PFSK-1 (cell line): ENCODE measurements around the gene GRM3.

ENCODE experiments used
- FOXP2 ChIP-seq: optimal IDR thresholded peaks from 2 replicates; pipeline ENCODE3; 2011; ENCODE audit warnings: borderline replicate concordance, control low read depth, inconsistent platforms; ENCODE audit not compliant: insufficient read depth; ENCODE audit errors: extremely low read length, extremely low read depth
- POLR2AphosphoS5 ChIP-seq: IDR thresholded peaks from 2 replicates; pipeline ENCODE4 v1.6.1; 2012; ENCODE audit warnings: low read depth, mild to moderate bottlenecking, control low read depth, low read length, moderate library complexity
- REST ChIP-seq, 2 experiments: IDR thresholded peaks; 2 replicates each; pipeline versions ENCODE4 v1.6.1 to v1.8.0; 2011 to 2012; ENCODE audit warnings: low read depth in 2 of 2, low read length in 2 of 2, control low read depth in 1 of 2, inconsistent platforms in 1 of 2, mild to moderate bottlenecking in 1 of 2, moderate library complexity in 1 of 2; ENCODE audit not compliant: insufficient read depth in 1 of 2
- SIN3A ChIP-seq: IDR thresholded peaks from 2 replicates; pipeline ENCODE4 v1.6.1; 2012; ENCODE audit warnings: mild to moderate bottlenecking, low read length, moderate library complexity, borderline replicate concordance; ENCODE audit not compliant: insufficient read depth
- TAF1 ChIP-seq: IDR thresholded peaks from 2 replicates; pipeline ENCODE4 v1.6.1; 2012; ENCODE audit warnings: low read length, control low read depth, borderline replicate concordance; ENCODE audit not compliant: insufficient read depth

Gene GRM3

GRCh38 chr7:86863452-86863851 is 219.7 kb downstream of the GRM3 start:
- no peak for TF ChIP-seq FOXP2
- no peak for TF ChIP-seq SIN3A
- TF ChIP-seq TAF1, result no peak
- no peak for TF ChIP-seq POLR2AphosphoS5
- no peak for TF ChIP-seq REST (IDR thresholded peaks at IDR 0.05; ENCODE audit: insufficient read depth in 1 of 2, low read depth in 2 of 2, low read length in 2 of 2)

GRCh38 chr7:86867163-86867762 is 223.6 kb downstream of the GRM3 start:
- no peak for TF ChIP-seq SIN3A
- TF ChIP-seq POLR2AphosphoS5, result no peak
- TF ChIP-seq TAF1, result no peak
- TF ChIP-seq REST (IDR thresholded peaks at IDR 0.05; ENCODE audit: insufficient read depth in 1 of 2, low read depth in 2 of 2, low read length in 2 of 2), result no peak
- no peak for TF ChIP-seq FOXP2

GRCh38 chr7:86876146-86876545 is 232.4 kb downstream of the GRM3 start:
- TF ChIP-seq SIN3A (no peak), POLR2AphosphoS5 (no peak), REST (IDR thresholded peaks at IDR 0.05; ENCODE audit: insufficient read depth in 1 of 2, low read depth in 2 of 2, low read length in 2 of 2) (no peak)

GRCh38 chr7:86884152-86884551 is 240.4 kb downstream of the GRM3 start:
- TF ChIP-seq FOXP2 (no peak), REST (IDR thresholded peaks at IDR 0.05; ENCODE audit: insufficient read depth in 1 of 2, low read depth in 2 of 2, low read length in 2 of 2) (no peak)

- TF ChIP-seq SIN3A, result no peak
- no peak for TF ChIP-seq TAF1
- no peak for TF ChIP-seq REST (IDR thresholded peaks at IDR 0.05; ENCODE audit: insufficient read depth in 1 of 2, low read depth in 2 of 2, low read length in 2 of 2)
- no peak for TF ChIP-seq POLR2AphosphoS5
- no peak for TF ChIP-seq FOXP2
Measured at GRCh38 chr7:86889501-86889900, 245.8 kb downstream of the GRM3 start.
